Uterus (tissue), 2 donors: ENCODE data around the gene GPLD1.

Experiments
- CTCF ChIP-seq, 4 experiments: fragments of 200-600 bp in 2 of 4; fragments of 450-650 bp in 2 of 4; sonication (generic) in 2 of 4; IDR thresholded peaks; one replicate each; pipeline ENCODE4 v1.5.1; 2016 to 2019; ENCODE audit warnings: antibody characterized with exemption in 4 of 4, mild to moderate bottlenecking in 2 of 4, moderate library complexity in 1 of 4
- POLR2A ChIP-seq, 2 donors: fragments of 450-650 bp; IDR thresholded peaks; one replicate each; pipeline ENCODE4 v1.6.1; 2016; ENCODE audit warnings: antibody characterized with exemption in 2 of 2, mild to moderate bottlenecking in 1 of 2, moderate library complexity in 1 of 2

- no peak for TF ChIP-seq POLR2A (IDR thresholded peaks at IDR 0.05)
- TF ChIP-seq CTCF (IDR thresholded peaks at IDR 0.05) = no peak
Measured at GRCh38 chr6:24448396-24448795, 41.0 kb downstream of the GPLD1 start.
